CD4-positive, alpha-beta T cell (primary cell): ENCODE data around the gene TRAF3. TPM values are rescaled to one million over a fixed set of nuclear protein-coding genes. Genes with fewer than 3 reads are reported as not detected.
A peak's percentile ranks its signal among the peaks of the same experiment; 100 is the strongest.

Experiments used
- ATAC-seq: fragments of 200-7000 bp; cut with Tn5 transposase; one replicate; pipeline ENCODE4 v1.10.0; 2022; ENCODE audit warnings: mild to moderate bottlenecking; ENCODE audit not compliant: poor library complexity
- CTCF ChIA-PET: fragments of 350-600 bp; sonication (Branson Sonifier 250); formaldehyde crosslinking; loops from one replicate; lab custom pipeline; 2021; ENCODE audit warnings: antibody characterized with exemption, inconsistent platforms; lab: Charles Lee
- POLR2A ChIA-PET: fragments of 350-600 bp; sonication (Branson Sonifier 250); formaldehyde crosslinking; loops from one replicate; lab custom pipeline; 2021; ENCODE audit warnings: antibody characterized with exemption, inconsistent platforms; lab: Charles Lee
- DNase-seq, 14 experiments: peaks; one replicate each; pipeline ENCODE4 v3.0.0-alpha.2; 2013 to 2020; ENCODE audit warnings: mixed read lengths in 2 of 14
- H3K27ac ChIP-seq, 2 donors: one replicate each; pipeline versions ENCODE4 v1.5.1 to v1.7.0; 2013; ENCODE audit warnings: low read length in 2 of 2, low read depth in 1 of 2, mild to moderate bottlenecking in 1 of 2
- H3K27me3 ChIP-seq, 2 experiments: 1 replicate in 1 of 2; 2 replicates in 1 of 2; pipeline versions ENCODE4 v1.6.1 to v1.7.0; 2013; ENCODE audit warnings: low read length in 2 of 2, control low read depth in 1 of 2, mild to moderate bottlenecking in 1 of 2, moderate library complexity in 1 of 2; ENCODE audit not compliant: insufficient read depth in 2 of 2, control insufficient read depth in 1 of 2
- H3K36me3 ChIP-seq: one replicate; pipeline ENCODE4 v1.6.1; 2013; ENCODE audit warnings: low read length, control low read depth; ENCODE audit not compliant: insufficient read depth
- H3K4me1 ChIP-seq: one replicate; pipeline ENCODE4 v1.6.1; 2013; ENCODE audit warnings: low read length, control low read depth; ENCODE audit not compliant: insufficient read depth
- H3K4me3 ChIP-seq: one replicate; pipeline ENCODE4 v1.5.1; 2013; ENCODE audit warnings: mild to moderate bottlenecking, low read length, moderate library complexity
- H3K9me3 ChIP-seq, 2 experiments: 1 replicate in 1 of 2; 2 replicates in 1 of 2; pipeline versions ENCODE4 v1.6.1 to v1.7.0; 2013; ENCODE audit warnings: low read length in 2 of 2, mild to moderate bottlenecking in 2 of 2, control low read depth in 1 of 2, moderate library complexity in 1 of 2; ENCODE audit not compliant: control insufficient read depth in 1 of 2, insufficient read depth in 1 of 2
- H3K27ac Mint-ChIP-seq: one replicate; pipeline ENCODE4 v1.8.0; 2020; ENCODE audit warnings: mixed read lengths
- H3K27me3 Mint-ChIP-seq: one replicate; pipeline ENCODE4 v1.8.0; 2021; ENCODE audit warnings: mixed read lengths
- H3K36me3 Mint-ChIP-seq: one replicate; pipeline ENCODE4 v1.8.0; 2021; ENCODE audit warnings: low read depth, mixed read lengths
- H3K4me1 Mint-ChIP-seq: one replicate; pipeline ENCODE4 v1.8.0; 2021; ENCODE audit warnings: low read depth, mixed read lengths
- H3K4me3 Mint-ChIP-seq: one replicate; pipeline ENCODE4 v1.8.0; 2020; ENCODE audit warnings: mild to moderate bottlenecking, mixed read lengths
- H3K9me3 Mint-ChIP-seq: one replicate; pipeline ENCODE4 v1.8.0; 2020; ENCODE audit warnings: mixed read lengths
- intact Hi-C, 2 experiments: fragments of 100-400 bp; cut with DNase I in 1 of 2; cut with micrococcal nuclease in 1 of 2; formaldehyde crosslinking; loops; one replicate each; pipeline versions ENCODE4 v1.15.1 to v1.9.0; 2023 to 2025; cut with DNase I, micrococcal nuclease
- total RNA-seq, 174 experiments: library from RNA in 2 of 174; stranded (reverse) in 2 of 174; gene quantifications; one replicate each; pipeline ENCODE4 v1.2.3 and lab custom pipeline; 2021 to 2026
- TF ChIP-seq, protein P1 (sequence below): fragments of 200-600 bp; IDR thresholded peaks from one replicate; pipeline ENCODE4 v1.8.0; 2022; ENCODE audit warnings: antibody characterized with exemption, mild to moderate bottlenecking

Gene TRAF3
- total RNA-seq, 2 experiments from 2014 or later = 27.1 to 32.4 TPM

DNA sequence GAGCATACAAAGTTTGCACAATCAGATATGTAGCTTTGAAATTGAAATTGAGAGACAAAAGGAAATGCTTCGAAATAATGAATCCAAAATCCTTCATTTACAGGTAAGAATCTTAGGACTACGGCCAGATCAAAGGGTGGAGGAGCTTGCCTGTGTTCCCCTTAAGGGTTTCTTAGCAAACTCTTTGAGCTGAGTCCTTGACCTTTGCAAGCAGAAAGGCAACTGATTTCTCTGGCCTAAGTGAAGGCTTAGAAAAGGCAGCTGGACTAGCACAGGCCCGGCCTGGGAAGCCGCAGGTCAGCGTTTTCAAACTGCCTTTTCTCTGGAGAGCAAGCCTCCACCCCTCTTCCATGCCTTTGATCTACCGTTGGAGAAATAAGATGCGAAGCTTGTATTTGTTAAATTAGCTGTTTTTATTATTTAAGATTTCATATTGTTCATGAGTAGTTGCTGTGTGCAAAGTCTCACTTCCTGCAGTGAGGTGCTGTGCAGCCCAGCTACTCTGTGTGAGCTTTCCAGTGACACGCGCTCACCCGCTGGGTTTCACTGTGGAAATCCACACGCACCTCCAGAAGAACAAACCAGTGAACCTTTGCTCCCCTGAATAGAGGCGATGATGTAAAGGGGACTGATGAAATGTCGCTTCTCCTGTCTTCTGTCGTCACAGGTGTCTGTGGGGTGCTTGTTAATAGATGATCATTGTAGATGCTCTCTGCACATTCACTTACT is 120.2 kb downstream of the TRAF3 start:
- POLR2A ChIA-PET = no interaction called here
- H3K36me3 ChIP-seq = peaks cover 74% of the 10 kb centered on the region
- intact Hi-C loops = no loop called here

DNA sequence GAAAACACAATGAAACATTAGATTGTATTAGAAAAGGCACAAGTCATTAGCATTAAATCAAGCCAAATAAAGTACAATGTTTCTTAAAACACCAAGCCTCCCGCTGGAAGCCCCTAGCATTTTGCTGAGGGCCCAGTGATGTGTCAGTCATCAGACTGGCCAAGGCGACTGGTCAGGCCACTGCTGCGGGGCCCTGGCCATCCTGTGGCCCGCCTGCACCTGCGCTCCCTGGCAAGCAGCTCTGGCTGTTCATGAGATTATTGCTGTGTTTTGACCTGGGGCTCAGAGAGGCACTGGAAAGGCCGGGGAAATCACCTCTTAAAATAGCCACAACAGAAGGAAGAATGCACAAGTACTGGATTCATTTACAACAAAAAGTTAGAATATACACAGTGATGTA is 121.0 kb downstream of the TRAF3 start:
- Histone ChIP-seq H3K9me3 (no peaks in the 10 kb centered on the region), H3K27ac (no peak overlapping the region), H3K36me3 (peaks cover 76% of the 10 kb centered on the region), H3K4me1 (peaks cover 9% of the 10 kb centered on the region), H3K27me3 (no peaks in the 10 kb centered on the region), H3K4me3 (no peak overlapping the region)
- Mint-ChIP-seq H3K4me3 (no peak overlapping the region), H3K36me3 (peaks cover 71% of the 10 kb centered on the region), H3K27me3 (no peaks in the 10 kb centered on the region), H3K9me3 (no peaks in the 10 kb centered on the region), H3K4me1 (peaks cover 11% of the 10 kb centered on the region), H3K27ac (peak overlapping the region; percentile 6)
- DNase-seq (no peak), ATAC-seq (no peak)
- ChIA-PET CTCF (no interaction called here), POLR2A (no interaction called here)
- TF ChIP-seq, protein P1, sequence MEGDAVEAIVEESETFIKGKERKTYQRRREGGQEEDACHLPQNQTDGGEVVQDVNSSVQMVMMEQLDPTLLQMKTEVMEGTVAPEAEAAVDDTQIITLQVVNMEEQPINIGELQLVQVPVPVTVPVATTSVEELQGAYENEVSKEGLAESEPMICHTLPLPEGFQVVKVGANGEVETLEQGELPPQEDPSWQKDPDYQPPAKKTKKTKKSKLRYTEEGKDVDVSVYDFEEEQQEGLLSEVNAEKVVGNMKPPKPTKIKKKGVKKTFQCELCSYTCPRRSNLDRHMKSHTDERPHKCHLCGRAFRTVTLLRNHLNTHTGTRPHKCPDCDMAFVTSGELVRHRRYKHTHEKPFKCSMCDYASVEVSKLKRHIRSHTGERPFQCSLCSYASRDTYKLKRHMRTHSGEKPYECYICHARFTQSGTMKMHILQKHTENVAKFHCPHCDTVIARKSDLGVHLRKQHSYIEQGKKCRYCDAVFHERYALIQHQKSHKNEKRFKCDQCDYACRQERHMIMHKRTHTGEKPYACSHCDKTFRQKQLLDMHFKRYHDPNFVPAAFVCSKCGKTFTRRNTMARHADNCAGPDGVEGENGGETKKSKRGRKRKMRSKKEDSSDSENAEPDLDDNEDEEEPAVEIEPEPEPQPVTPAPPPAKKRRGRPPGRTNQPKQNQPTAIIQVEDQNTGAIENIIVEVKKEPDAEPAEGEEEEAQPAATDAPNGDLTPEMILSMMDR = no peak
- intact Hi-C loops = no loop called here

More for the DNA sequence above, 120.2 kb downstream of the TRAF3 start:
- H3K27ac Mint-ChIP-seq = no peak overlapping the region
- ATAC-seq = no peak
- Histone ChIP-seq H3K4me3 (no peak overlapping the region), H3K27me3 (no peaks in the 10 kb centered on the region), H3K9me3 (no peaks in the 10 kb centered on the region), H3K27ac (no peak overlapping the region), H3K4me1 (peaks cover 9% of the 10 kb centered on the region)
- H3K36me3 Mint-ChIP-seq = peaks cover 69% of the 10 kb centered on the region
- H3K27me3 Mint-ChIP-seq = no peaks in the 10 kb centered on the region
- H3K4me3 Mint-ChIP-seq = no peak overlapping the region
- TF ChIP-seq, protein P1 = no peak
- peaks cover 11% of the 10 kb centered on the region for H3K4me1 Mint-ChIP-seq
- CTCF ChIA-PET = no interaction called here
- no peaks in the 10 kb centered on the region for H3K9me3 Mint-ChIP-seq
- no peak for DNase-seq

DNA sequence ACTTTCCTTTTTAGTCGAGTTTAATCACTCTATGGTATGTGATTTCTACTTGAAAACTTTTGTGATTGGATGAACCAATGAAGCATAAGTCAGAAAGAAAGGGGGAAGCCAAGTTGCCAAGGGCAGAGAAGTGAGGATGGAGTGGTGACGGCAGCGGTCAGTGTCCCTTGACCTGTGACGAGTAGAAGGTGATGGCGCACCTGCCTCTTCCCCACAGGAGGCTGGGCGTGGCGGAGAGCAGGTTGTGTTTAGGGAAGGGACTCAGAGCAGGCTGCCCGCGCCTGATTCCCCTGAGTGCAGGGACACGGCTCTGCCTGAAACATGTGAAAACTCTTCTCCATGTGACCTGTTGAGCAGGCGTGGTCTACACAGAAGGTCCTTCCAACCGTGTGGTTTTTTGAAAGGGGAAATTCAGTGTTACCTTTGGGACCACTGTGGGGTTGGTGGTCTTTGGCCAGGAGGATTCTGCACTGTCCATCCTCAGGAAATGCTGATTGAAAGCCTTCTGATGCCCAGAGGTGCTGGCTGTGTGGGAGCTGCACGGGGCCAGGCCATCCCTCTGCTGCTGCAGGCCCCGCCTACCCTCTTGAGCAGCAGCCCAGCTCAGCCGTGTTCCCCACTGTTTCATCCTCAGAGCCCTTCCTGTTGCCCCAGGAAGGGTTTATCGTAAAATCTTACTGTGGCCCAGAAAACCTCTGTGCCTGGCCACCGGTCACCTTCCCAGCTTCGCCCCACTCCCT is 121.7 kb downstream of the TRAF3 start:
- H3K36me3 Mint-ChIP-seq = peaks cover 72% of the 10 kb centered on the region
- H3K4me1 ChIP-seq = peaks cover 9% of the 10 kb centered on the region

More for the DNA sequence above, 121.7 kb downstream of the TRAF3 start:
- Mint-ChIP-seq H3K27ac (peak overlapping the region; percentile 82), H3K4me1 (peaks cover 11% of the 10 kb centered on the region), H3K9me3 (no peaks in the 10 kb centered on the region), H3K27me3 (no peaks in the 10 kb centered on the region), H3K4me3 (no peak overlapping the region)
- Histone ChIP-seq H3K27ac (no peak overlapping the region), H3K9me3 (no peaks in the 10 kb centered on the region), H3K27me3 (no peaks in the 10 kb centered on the region), H3K36me3 (peaks cover 78% of the 10 kb centered on the region), H3K4me3 (no peak overlapping the region)
- TF ChIP-seq, protein P1 = no peak
- ATAC-seq = no peak
- ChIA-PET POLR2A (no interaction called here), CTCF (no interaction called here)
- intact Hi-C loops = no loop called here
- no peak for DNase-seq
